ENCODE measurements around the gene LCLAT1.

DNA sequence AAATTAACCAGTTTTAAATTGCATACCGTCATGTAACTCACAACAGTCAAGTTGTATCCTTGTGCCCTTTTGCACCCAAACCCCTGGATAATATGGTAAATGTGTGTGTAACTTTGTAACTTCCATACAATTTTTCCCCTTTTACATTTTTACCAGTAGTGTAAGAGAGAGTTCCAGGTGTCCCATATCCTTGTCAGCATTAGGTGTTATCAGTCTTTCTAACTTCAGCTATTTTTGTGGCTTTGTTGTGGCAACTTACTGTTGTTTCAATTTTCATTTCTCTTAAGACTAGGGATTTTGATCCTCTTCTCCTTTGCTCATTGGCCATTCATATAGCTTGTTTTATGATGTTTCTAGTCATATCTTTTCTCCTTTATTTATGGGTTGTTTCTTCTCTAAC is 94.6 kb downstream of the LCLAT1 start:
- TF ChIP-seq, protein P1, sequence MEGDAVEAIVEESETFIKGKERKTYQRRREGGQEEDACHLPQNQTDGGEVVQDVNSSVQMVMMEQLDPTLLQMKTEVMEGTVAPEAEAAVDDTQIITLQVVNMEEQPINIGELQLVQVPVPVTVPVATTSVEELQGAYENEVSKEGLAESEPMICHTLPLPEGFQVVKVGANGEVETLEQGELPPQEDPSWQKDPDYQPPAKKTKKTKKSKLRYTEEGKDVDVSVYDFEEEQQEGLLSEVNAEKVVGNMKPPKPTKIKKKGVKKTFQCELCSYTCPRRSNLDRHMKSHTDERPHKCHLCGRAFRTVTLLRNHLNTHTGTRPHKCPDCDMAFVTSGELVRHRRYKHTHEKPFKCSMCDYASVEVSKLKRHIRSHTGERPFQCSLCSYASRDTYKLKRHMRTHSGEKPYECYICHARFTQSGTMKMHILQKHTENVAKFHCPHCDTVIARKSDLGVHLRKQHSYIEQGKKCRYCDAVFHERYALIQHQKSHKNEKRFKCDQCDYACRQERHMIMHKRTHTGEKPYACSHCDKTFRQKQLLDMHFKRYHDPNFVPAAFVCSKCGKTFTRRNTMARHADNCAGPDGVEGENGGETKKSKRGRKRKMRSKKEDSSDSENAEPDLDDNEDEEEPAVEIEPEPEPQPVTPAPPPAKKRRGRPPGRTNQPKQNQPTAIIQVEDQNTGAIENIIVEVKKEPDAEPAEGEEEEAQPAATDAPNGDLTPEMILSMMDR (IDR thresholded peaks at IDR 0.05; ENCODE audit: borderline replicate concordance, extremely low read depth, low read length, poor library complexity, severe bottlenecking) = no peak
- no peak for TF ChIP-seq EZH2 (IDR thresholded peaks at IDR 0.05; ENCODE audit: borderline replicate concordance, low read depth, low read length, severe bottlenecking)

All from DND-41 (cell line).